Measurements from ENCODE around the gene STON1.

Gene STON1

DNA sequence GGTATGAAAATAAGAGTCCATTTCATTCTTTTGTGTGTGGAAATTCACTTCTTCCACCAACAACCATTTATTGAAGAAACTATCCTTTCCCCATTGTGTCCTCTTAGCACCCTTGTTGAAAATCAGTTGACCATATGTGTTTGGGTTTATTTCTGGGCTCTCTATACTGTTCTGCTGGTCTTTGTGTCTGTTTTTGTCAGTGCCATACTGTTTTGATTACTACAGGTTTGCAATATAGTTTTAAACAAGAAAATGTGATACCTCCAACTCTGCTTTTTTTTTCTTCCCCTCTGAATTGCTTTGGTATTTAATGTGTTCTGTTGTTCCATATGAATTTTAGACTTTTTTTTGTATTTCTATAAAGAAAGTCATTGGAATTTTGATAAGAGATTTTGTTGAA is 96.1 kb downstream of the STON1 start:
- no peak for DNase-seq

DNA sequence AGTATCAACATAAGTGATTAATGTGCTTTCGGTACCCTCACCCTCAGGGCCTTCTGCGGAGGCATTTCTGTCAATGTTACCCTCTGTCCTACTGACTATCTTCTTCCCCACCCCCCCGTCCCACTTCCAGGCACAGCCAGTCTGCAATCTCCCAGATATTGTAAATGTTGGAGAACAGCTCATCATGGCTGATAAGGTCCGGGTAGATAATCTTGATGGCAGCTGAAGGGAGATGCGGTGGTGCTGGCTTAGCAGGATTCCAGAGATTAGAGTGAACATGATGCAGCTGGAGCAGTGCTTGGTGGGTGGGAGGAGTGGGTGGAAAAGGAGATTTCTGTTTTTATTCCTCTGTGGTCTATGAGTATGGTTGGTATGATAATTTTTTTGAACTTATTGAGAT is 103.2 kb downstream of the STON1 start:
- no peak for DNase-seq

DNA sequence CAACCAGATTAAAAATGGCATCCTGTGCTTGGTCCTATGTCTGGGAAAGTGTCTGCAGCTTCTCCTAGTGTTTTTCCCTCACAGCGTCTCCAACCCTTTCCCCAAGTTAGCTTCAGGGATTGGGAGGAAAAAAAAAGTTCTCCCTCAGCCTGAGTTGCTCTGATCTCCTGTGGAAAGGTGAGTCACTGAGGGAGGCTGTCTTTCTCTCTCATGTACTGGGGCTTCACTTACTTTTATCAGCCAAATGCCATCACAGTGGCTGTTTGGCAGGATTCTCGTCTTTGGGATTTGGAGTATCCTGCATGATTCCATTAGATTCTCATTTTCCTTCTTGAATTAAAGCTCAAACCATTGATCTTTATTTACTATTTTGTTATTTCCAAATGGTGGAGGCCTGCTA is 105.8 kb downstream of the STON1 start:
- no peak for DNase-seq

DNA sequence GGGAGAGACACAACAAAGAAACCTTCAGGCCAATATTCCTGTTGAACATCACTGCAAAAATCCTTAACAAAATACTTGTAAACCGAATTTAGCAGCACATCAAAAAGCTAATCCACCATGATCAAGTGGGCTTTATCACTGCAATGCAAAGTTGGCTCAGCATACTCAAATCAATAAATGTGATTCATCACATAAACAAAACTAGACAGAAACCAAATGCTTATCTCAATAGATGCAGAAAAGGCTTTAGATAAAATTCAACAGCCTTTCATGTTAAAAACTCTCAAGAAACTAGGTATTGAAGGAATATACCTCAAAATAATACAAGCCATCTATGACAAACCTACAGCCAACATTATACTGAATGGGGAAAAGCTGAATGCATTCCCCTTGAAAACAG is 108.3 kb downstream of the STON1 start:
- no peak for DNase-seq
